ENCODE results near the gene C19orf12. TPM values are rescaled to one million over a fixed set of nuclear protein-coding genes. Genes with fewer than 3 reads are reported as not detected.
A peak's percentile ranks its signal among the peaks of the same experiment; 100 is the strongest.
"Not testable (repeated sequence)": the region's sequence is repeated elsewhere in the genome, so short reads cannot be mapped to it uniquely, and the experiment has no call there.

The C19orf12 gene
- polyA plus RNA-seq, 5 donors: 17.6 to 23.6 (median 20.8) TPM

GRCh38 chr19:29677001-29677817 lies 37.9 kb downstream of the C19orf12 start:
- DNase-seq: no peak

- DNase-seq: no peak
These were observed 38.5 kb downstream of the C19orf12 start for GRCh38 chr19:29676586-29676985.

DNA sequence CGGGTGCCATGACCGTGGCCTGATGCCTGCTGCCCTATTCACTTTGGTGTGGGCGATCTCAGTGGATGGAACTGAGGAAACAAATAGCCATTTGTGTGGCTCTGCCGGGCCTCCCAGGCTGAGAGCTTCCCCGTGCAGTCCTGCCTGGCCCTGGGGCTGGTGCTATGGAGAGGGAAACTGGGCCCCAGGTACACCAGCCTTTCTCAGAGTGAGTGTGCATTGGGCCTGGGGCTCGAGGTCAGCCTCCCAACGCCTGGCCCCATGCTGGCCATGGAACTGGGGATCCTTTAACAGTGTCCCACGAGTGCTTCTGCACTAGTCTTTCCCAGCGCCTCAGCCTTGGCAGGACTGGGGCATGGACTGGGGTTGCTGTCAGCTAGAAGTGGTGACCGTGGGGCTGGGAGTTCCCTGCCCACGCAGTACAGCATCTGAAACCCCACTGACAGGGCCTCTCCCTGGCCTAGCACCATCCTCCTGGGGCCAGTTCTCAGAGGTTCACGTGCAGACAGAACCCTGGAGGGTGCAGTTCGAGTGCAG lies 39.3 kb downstream of the C19orf12 start:
- no peak for DNase-seq

GRCh38 chr19:29675120-29675649 lies 39.9 kb downstream of the C19orf12 start:
- DNase-seq: no peak

DNA sequence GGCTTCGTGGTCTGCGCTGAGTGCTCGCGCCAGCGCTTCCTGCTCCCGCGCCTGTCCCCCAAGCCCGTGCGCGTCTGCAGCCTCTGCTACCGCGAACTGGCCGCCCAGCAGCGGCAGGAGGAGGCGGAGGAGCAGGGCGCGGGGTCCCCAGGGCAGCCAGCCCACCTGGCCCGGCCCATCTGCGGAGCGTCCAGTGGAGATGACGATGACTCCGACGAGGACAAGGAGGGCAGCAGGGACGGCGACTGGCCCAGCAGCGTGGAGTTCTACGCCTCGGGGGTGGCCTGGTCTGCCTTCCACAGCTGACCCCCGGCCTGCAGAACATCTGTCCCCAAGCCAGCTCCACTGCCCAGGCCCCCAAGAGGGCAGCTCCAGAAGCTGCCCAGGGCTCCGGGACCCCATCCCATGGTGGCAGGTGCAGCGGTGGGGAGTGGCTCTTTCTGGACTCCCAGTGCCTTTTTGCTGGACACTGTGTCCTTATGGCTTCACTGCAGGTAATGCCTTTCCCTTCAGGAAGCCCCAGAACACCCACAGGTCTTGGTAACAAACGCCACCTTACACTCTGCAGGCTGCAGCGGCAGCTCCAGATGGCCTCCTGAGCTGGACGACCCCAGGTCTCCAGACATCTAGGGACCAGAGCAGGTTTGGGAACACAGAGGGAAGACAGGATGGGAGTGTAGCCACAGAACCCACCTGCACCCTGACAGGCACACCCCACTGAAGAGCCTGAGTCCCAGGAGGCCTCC lies 40.5 kb downstream of the C19orf12 start:
- DNase-seq: no peak

GRCh38 chr19:29673451-29674371 lies 41.4 kb downstream of the C19orf12 start:
- no peak for DNase-seq

DNA sequence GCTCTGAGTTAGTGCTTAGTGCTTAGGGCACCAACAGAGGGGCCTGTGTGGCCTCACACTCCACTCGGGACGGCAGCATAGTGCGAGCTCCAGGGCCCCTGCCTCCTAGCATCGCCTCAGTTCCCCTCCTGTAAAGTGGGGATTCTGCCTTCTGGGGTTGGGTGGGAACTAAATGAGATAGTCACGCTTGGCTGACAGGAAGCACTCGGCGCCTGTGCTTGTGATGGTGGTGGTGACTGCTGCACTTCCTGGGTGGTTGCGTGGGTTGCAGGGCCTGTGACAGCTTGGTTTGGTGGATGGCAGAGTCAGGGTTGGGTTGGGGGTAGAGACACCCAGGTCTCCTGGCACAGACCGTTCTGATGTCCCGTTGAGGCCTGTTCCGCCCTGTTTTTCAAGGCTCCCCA lies 42.1 kb downstream of the C19orf12 start:
- no peak for DNase-seq

- DNase-seq: no peak
These were observed 42.6 kb downstream of the C19orf12 start for GRCh38 chr19:29672319-29672932.

- DNase-seq: no peak
These were observed 43.5 kb downstream of the C19orf12 start for GRCh38 chr19:29671393-29672160.

DNA sequence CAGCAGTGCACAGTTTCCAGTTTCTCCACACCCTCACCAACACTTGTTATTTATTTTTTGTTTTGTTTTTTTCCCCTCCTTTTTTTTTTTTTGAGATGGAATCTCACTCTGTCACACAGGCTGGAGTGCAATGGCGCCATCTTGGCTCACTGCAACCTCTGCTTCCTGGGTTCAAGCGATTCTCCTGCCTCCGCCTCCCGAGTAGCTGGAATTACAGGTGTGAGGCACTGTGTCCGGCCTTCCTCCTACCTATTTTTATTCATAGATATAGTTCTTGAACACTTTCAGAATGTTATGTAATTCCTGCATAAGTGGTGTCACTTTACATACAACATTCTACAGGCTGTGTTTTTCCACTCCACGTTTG lies 44.1 kb downstream of the C19orf12 start:
- not testable (repeated sequence) for DNase-seq

- no peak for DNase-seq
These were observed 44.8 kb downstream of the C19orf12 start for GRCh38 chr19:29670255-29670654.

GRCh38 chr19:29668746-29669609 lies 46.1 kb downstream of the C19orf12 start:
- DNase-seq: no peak

GRCh38 chr19:29667901-29668341 lies 47.1 kb downstream of the C19orf12 start:
- DNase-seq: no peak

DNA sequence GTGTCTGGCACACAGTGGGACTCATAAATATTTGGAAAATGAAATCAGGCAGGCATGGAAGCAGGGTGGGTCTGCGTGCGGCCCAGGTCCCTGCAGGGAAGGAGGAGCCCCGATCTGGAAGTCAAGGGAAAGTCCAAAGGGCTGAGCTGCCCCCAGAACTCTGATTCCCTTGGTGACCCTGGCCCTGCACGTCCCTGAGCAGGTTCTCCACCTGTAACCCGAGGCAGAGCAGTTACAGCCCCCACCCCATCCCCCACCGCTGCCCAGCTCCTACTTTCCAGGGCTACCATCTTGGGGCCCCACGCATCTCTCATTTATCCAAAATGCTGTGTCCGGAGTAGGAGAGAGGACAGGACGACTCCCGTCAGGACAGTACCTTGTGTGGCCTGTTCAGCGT lies 47.7 kb downstream of the C19orf12 start:
- no peak for DNase-seq

DNA sequence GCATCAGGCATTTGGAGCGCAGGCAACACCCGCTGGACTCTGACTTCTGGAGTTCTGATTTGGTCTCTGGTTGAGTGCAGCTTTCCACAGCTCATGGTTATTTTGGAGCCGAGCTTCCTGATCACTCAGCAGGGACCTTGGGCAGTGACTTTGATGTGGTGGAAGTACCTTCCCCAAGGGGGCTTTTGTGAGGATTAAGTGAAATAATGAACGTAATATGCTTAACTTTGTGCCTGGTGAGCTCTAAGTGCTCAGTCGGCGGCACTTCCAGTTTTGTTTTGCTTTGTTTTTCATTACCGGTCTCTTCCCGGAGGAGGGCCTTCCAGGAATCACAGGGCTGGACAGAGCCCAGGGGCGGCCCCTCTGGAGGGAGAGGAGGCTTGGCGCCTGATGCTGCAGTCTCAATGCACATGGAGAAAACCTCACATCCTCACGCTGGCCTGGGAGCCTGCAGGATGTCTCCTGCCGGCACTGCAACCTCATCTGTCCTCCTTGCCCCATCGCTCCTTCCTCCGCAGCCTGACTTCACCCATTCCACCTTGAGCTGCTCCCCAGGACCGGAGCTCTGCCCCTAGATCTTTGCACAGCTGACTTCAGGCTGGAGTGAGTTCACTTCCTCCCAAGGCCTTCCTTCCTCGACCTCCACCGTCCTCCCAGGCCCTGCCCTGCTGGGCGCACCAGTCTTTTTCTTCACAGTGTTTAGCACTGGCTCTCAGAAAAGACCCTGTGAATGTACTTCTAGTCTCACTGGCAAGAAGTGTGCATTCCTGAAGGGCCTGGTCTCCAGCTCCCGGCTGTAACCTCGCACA lies 48.3 kb downstream of the C19orf12 start:
- peak in 1 of 2 donors; percentile 55 for DNase-seq

GRCh38 chr19:29665826-29666577 lies 49.1 kb downstream of the C19orf12 start:
- no peak for DNase-seq

DNA sequence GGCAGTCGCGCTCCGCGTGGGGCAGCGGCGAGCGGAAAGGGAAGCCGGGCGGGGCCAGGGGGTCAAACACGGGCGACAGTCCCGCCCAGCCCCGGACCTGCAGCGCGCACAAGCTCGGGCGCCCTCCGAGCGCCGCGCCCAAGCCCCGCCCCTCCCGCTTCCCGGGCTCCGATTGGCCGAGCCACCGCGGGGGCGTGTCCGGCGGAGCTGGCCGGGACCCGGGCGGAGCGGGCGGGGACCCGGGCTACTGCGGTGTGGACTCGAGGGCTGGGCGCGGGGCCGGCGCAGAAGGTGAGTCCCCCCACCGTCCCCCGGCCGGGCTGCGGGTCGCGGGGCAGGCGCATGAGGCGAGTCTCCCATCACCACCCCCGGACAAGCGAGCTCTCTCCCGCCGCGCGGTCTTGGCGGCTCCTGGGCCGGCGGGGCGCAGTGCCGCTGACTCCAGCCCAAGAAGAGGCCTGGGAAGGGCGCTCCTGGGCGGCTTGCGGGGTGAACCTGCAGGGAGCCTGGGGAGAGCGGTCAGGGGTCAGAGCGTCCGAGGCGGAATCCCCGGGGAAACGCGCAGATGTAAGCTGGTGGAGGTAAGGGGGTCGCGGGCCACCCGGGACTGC lies 49.7 kb downstream of the C19orf12 start, which contains the start of gene PLEKHF1:
Gene PLEKHF1 (plus strand): TSS at position 247 of the 611 bp plus-strand sequence. CDS start 8,379 bp downstream, outside the sequence.
- peak; percentile 77 to 80 for DNase-seq
